AG04450 (cell line): ENCODE measurements around the gene HEPN1. TPM values are rescaled to one million over a fixed set of nuclear protein-coding genes. Genes with fewer than 3 reads are reported as not detected.

ENCODE experiments used
- CTCF ChIA-PET: fragments of 300-600, 350-600 bp; formaldehyde crosslinking; extraction: SDS; loops from one replicate; lab custom pipeline; 2022; ENCODE audit warnings: antibody characterized with exemption, inconsistent platforms; lab: Charles Lee
- POLR2A ChIA-PET: fragments of 350-600 bp; formaldehyde crosslinking; extraction: SDS; loops from one replicate; lab custom pipeline; 2021; ENCODE audit warnings: antibody characterized with exemption, inconsistent platforms; lab: Yijun Ruan, JAX
- DNase-seq: peaks from one replicate; pipeline ENCODE4 v3.0.0-alpha.2; 2011; ENCODE audit warnings: low read depth, low spot score
- H3K27ac ChIP-seq: one replicate; pipeline ENCODE4 v1.5.1; 2012; ENCODE audit warnings: low read depth, low read length, control low read depth
- H3K27me3 ChIP-seq: one replicate; pipeline ENCODE4 v1.6.0; 2012; ENCODE audit warnings: low read length; ENCODE audit not compliant: control insufficient read depth, insufficient read depth
- H3K4me3 ChIP-seq: 2 replicates; pipeline ENCODE4 v1.5.1; 2011; ENCODE audit warnings: mild to moderate bottlenecking, low read depth, low read length, control low read depth
- H3K9me3 ChIP-seq: 2 replicates; pipeline ENCODE4 v1.5.1; 2012; ENCODE audit warnings: low read length; ENCODE audit not compliant: control insufficient read depth, insufficient read depth
- CTCF ChIP-seq: IDR thresholded peaks from 2 replicates; pipeline ENCODE4 v1.5.1; 2011; ENCODE audit warnings: low read depth, low read length, control low read depth, inconsistent platforms
- polyA plus RNA-seq: library from polyadenylated mRNA; depleted of rRNA; stranded (reverse); fragments of >200 nt; gene quantifications from 2 replicates; pipeline ENCODE4 v1.2.3, GENCODE V29; 2011

The HEPN1 gene
- polyA plus RNA-seq, 1 experiment: not detected

- DNase-seq: no peak
- no peak for TF ChIP-seq CTCF
- POLR2A ChIA-PET: interaction anchor here (1.0 to 1.9 kb wide), 5 partner anchors 14 to 45 kb away, joined by 3 to 14 read pairs (median 3); partner anchors contain the start of gene CCDC15
- H3K9me3 ChIP-seq: peaks cover 4% of the 10 kb centered on the region; the same call in 1 of the 2 replicates
- H3K27me3 ChIP-seq: no peaks in the 10 kb centered on the region
- peak overlapping the region; percentile 48 for H3K4me3 ChIP-seq
- H3K27ac ChIP-seq: peak overlapping the region; percentile 39
- CTCF ChIA-PET: interaction anchor here (1.1 to 2.7 kb wide), 3 partner anchors 32 to 512 kb away, joined by 4 to 16 read pairs (median 5); no protein-coding TSS in a partner anchor
Measured at GRCh38 chr11:124920870-124921609, 2.0 kb downstream of the HEPN1 start.

DNA sequence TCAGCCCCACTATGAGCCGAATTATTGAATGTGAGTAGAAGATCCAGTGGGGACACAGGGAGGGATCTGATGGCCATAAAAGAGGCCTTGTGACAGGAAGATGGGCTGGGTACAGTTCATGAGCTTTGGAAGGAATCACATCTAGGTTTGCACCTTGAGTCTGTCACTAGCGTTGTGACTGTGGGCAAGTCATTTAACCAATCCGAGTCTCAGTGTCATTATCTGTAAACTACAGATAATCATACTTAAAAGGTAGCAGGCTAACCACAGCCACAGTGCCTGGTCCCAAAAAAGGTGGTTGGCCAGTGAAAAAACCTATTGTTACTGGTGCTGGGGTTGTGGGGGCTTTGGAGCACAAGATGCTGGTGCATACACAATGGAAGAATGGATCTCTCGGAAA lies 3.8 kb downstream of the HEPN1 start:
- DNase-seq: no peak
- POLR2A ChIA-PET: no interaction called here
- peaks cover 4% of the 10 kb centered on the region; the same call in 1 of the 2 replicates for H3K9me3 ChIP-seq
- H3K4me3 ChIP-seq: no peak overlapping the region
- no peak overlapping the region for H3K27ac ChIP-seq
- CTCF ChIA-PET: interaction anchor here (1.2 kb wide), 1 partner anchor 46 kb away, joined by 4 read pairs; no protein-coding TSS in a partner anchor
- TF ChIP-seq CTCF: no peak
- H3K27me3 ChIP-seq: no peaks in the 10 kb centered on the region

- Histone ChIP-seq H3K4me3 (no peak overlapping the region), H3K27me3 (no peaks in the 10 kb centered on the region), H3K27ac (no peak overlapping the region), H3K9me3 (peaks cover 4% of the 10 kb centered on the region; the same call in 1 of the 2 replicates)
- ChIA-PET POLR2A (no interaction called here), CTCF (interaction anchor here (1.0 to 1.2 kb wide), 2 partner anchors 9 to 47 kb away, joined by 3 to 4 read pairs; no protein-coding TSS in a partner anchor)
- TF ChIP-seq CTCF: no peak
- DNase-seq: no peak
Measured at GRCh38 chr11:124923296-124923695, 4.2 kb downstream of the HEPN1 start.

DNA sequence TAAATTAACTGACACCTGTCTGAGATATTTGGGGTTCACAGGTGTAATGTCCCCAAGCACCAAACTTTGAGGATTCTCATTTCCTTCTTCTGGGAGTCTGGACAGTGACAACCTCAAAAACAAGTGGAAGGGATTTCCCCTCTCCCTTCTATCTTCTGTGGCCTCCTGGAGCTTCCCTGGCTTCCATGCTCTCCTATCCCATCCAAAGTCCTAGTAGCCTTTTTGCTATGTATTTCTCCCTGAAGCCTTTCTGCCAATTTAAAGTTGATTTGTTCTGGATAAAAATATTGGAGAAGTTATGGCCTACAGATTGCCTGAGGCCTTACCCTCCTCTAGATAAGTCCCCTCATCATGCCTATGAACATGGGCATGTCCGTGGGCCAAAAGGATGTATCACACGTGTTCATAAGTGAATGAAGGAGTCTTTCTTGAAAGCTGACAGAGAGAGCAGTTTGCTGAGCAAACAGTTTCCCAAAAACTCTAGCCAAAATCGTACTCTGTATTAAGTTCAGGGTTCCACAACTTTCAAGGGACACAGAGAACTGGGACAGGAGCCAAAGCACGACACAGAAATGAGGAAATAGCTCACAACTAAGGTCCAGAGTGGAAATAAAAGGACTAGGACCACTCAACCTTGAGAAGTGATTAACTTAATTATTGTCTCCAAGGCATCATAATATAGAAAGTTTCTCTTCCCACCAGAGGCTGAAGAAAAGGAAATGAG lies 10.1 kb downstream of the HEPN1 start:
- no peak for DNase-seq

More for the DNA sequence above, 10.1 kb downstream of the HEPN1 start:
- POLR2A ChIA-PET: no interaction called here
- H3K27ac ChIP-seq: no peak overlapping the region
- CTCF ChIA-PET: interaction anchor here (0.6 kb wide), 1 partner anchor 523 kb away, joined by 3 read pairs; no protein-coding TSS in a partner anchor
- no peak for TF ChIP-seq CTCF
- H3K9me3 ChIP-seq: no peaks in the 10 kb centered on the region
- H3K4me3 ChIP-seq: no peak overlapping the region
- H3K27me3 ChIP-seq: no peaks in the 10 kb centered on the region
